GM18505 (cell line): ENCODE data around the gene ARID5A.

Experiments used
- ATAC-seq: cut with Tn5 transposase; IDR thresholded peaks from one replicate; pipeline ENCODE4 v1.9.1; 2021; ENCODE audit not compliant: unreplicated experiment
- POLR2A ChIP-seq: IDR thresholded peaks from 4 replicates; pipeline ENCODE4 v1.6.1; 2011; ENCODE audit warnings: borderline replicate concordance; ENCODE audit not compliant: insufficient read depth, insufficient read length; ENCODE audit errors: extremely low read depth

Gene ARID5A

DNA sequence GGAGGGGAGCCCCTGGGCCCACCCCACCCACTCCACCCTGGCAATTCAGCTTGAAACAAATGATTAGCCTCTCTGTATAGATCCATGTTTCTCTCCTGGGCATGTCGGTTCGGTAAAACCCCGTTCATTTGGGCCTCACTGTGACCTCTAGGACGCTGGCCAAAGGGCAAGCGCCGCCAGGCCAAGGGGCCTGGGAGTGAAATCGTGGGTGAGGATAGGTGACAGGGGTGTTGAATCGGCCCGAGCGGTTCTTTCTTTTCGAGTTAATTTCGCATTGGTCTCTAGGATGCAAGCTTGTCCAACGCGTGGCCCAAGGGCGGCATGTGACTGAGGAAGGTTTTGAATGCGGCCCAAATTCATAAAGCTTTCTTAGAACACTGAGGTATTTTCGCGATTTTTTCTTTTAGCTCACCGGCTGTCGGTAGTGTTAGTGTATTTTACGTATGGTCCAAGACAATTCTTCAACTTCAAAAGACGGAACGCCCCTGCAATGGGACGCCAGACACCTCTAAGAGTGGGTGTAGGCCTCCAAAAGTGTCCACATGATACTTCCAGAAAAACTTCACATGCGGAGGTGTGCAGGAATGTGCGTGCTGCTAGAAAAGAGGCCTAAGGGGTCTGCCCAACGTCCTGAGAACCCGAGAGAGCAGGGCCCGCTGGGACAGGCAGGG lies 9.8 kb upstream of the ARID5A start:
- no peak for TF ChIP-seq POLR2A
- no peak for ATAC-seq

DNA sequence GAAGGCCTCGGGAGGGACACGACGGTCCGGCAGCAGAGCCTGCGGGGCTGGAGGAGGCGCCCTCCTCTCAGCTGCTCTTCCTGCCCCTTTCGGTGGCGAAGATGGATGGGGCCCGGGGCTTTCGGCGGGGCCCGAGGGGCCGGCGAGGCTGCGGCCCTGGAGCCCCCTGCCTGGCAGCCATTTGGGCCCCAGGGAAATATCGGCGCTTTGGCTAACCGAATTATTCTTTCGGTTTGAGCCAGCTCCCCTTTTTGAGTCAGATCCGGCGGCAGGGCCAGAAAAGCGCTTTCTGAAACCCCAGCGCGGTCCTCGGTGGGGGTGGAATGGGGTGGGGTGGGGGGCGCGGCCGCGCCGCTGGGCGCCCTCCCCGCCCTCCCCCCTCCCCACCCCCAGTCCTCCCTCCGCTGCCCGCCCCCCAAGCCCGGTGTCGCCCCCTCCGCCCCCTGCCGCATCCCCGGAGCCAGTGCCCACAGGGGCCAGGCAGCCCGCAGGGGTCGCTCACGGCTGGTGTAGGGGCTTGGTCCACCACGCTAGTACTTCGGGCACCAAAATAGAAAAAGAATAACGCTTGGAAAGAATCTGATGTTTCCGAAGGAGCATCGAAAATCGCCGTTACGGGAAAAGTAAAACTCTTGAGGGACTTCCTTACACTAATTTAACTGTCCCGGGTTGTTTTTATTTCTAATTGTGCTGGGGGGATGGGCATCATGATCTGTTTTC lies 9.1 kb upstream of the ARID5A start:
- TF ChIP-seq POLR2A: peak; percentile 66
- ATAC-seq: no peak

DNA sequence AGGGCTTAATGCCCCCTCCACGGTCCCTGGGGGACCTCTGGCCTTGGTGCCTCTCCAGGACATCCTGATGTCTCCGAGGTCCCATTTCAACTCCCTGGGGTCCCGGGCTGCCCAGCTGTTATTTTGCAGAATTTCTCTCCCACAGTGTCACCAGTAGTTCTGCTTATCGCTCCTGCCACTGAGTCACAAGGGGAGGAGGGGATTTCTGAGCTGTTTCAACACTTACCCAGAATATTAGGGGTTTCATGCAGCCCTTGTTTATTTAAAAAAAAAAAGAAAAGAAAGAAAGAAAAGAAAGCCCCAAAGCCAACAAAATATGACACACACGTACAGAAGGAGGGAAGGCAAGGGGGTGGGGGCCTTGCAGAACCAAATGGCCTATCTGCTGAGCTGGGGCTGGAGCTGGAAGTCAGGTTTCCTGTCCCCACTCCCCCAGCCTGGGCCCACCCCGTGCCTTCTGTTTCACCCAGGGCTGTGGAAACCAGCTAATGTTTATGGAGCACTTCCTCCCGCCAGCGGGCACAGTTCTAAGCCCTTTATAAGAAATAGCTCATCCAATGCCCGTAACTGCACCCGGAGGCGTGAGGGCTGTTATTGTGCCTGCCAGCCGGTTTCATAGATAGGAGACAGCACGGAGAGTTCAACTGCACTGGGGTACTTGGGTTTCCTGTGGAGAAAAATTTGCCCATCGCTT lies 8.4 kb upstream of the ARID5A start:
- TF ChIP-seq POLR2A: no peak
- ATAC-seq: no peak

DNA sequence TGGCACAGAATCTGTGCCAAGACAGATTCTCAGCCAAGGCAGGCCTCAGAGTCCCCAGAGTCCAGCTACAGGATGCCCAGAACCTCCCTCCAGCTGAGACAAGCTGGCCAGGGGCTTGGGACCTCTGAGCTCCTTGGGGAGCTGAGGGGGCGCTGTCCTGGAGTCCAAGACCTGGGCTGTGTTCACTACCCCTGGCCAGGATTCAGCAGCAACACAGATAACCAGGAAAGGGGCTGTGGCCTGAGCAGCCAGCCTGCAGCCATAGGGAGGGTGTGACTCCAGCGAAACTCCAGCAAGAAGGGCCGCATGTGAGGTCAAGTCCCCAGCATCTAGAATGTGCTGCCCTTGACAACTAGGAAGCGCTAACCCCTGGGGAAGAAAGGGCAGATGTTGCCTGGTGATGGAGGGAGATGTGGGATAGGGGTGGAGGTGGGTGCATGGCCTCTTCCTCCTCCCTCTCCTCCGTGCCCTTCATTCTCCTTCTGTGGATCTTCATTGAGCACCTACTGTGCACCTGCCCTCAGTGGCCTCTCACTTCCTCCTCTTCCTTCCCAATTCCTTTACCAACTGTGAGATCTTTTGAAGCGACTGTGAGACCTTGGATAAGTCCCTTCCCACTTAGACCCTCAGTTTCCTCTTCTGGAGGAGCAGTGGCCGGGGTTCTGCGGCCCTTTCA lies 7.7 kb upstream of the ARID5A start:
- ATAC-seq: no peak
- TF ChIP-seq POLR2A: no peak

DNA sequence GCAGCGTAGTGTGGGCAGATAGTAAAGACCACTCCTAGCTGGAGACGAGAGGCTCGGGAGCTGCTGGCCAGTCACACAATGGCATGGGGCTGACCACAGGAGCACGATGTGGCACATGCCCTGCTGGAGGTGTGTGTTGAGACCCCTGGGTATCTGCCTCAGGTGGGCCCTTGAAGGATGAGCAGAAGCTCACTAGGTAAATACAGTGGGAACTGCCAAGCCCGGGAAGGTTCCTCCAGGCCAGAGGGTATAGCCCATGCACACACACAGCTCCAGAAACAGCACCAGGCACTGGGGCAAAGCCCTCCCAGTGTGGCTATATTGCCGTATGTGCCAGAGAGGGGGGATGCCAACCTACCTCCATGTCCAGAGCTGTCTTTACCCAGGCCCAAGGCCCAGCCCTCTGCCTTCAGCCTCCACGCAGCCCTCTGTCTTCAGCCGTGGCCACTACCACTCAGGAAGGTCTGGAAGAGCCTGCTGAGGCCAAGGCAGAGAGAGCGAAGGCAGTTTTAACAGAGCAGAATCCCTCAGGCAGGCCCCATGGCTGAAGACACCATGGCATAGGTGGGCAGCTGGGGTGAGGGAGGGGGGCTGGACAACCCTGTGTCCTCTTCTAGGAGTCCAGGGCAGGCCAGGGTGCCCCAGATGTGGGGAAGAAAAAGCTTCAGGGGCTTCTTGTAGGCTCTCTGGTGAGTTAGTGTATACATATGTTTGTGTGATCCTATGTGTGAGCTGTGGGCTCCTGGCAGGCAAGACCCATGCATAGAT lies 7.0 kb upstream of the ARID5A start:
- no peak for ATAC-seq
- TF ChIP-seq POLR2A: no peak

DNA sequence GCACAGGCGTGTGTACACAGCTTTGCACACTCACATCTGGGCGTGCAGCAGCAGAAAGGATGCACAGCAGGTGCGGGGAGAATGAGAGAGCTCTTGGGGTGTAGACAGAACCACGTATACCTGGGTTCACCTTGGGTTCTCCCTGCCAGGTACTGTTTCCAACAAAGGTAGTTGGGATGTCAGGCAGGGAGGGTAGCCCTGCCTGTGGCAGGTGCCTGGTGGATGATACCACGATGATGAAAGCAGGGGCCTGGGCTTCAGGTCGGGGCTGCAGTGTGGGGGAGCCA lies 6.5 kb upstream of the ARID5A start:
- no peak for ATAC-seq
- TF ChIP-seq POLR2A: no peak

DNA sequence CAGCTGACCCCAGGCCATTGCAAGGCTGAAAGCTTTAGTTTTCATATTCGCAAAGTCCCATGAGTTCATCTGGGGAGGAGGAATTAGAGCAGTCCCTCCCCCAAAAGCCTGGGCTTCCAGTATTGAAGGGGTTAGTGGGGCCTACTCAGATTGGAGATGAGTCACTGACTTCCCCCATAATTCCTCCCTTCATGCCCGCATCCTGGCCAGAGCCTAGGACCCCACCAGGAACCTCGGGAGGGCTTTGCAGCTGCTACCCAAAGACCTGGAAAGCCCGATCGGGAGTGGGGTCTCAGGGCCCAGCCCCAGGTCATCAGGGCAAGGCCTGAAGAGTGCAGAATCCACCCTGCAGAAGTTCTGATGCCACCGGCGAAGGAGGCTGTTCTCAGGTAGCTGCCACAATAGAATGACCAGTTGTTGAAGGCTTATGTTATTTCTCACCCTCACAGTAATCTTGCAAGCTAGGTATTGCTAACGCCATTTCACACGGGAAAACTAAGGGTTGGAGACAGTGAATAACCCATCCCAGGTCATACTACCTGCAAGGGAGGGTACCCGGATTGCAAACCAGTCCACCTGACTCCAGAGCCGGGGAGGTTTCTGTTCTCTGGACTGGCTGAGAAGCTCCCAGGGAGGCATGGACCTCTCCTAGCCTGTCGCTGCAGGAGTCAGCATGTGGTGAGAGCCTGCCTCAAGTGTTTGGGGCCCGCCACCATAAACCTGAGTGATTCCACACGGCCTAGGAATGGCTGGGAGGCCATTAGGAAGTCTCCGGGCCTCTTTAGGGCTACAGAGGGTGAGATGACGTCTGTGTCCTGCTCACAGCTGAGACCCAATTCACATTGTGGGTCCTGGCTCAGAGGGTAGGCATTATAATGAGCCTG lies 5.8 kb upstream of the ARID5A start:
- ATAC-seq: no peak

DNA sequence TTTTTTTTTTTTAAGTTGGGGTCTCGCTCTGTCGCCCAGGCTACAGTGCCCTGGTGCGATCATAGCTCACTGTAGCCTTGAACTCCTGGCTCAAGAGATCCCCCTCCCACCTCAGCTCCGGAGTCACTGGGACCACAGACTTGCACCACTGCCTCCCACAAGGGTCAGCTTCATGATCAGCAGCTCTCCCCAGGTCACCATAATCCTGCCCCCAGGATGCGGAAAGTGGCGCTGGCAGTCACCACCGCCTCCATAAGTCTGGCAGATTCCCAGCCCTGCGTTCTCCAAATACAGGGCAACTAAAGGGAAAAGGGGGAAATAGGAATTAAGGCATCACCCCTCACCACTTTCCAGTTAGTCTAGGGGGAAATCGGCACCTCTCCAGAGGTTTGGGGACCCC lies 5.2 kb upstream of the ARID5A start:
- TF ChIP-seq POLR2A: no peak
- no peak for ATAC-seq

More for the DNA sequence above, 5.8 kb upstream of the ARID5A start:
- no peak for TF ChIP-seq POLR2A

DNA sequence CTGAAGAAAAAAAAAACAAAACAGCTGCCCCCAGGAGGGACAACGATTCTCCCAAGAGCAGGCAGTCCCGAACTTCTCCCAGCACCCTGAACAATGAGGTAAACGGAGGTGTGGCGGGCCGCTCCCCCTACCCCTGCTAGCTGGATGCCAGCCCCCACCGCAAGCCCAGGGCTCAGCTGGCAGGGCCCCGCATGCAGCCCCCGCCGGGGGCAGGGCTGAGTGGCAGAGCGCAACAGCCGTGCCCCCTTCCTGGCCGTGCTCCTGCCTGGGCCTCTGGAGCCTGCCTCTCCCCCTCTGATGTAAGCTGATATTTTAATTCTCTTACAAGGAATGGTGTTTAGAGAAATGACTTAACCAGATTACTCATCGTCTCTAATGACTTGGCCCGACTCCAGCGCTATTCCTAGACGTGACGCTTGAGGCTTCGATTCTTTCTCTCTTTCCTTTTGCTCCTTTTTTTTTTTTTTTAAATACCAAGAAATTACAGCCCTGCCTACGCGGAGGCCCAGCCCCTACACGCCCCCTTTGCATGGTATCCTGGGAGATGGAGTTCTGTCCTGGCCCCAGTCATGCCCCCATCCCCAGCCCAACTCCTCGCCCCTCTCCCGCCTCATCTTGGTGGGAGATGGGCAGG lies 4.6 kb upstream of the ARID5A start:
- no peak for ATAC-seq
- peak; percentile 30 for TF ChIP-seq POLR2A

DNA sequence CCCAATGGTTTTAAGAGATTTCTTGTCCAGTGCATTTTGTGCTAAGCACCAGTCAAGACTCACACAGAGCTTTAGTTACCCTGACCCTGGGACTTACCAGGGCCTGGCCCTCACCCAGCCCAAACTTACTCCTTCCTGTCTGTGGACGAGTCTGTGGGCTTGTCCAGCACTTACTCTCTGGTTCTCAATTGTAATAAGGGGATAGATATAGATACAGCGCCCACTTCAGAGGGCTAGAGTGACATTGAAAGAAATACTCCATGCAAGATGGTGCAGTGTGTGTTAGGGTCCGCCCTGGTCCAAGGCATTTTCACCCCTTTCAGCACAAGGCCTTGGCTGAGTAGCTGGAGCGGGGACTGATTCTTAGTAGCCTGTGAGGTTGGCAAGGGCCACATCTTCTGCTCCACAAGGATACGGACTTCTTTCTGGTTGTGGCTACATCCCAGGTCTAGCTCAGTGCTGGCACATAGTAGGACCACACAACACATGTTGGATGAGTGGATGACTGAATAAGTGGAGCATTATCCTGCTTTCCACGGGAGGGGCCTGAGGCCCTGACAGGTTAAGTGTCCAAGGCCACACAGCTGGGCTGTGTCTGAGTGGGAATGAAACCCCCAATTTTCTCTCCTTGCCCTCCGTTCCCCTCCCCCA lies 3.8 kb upstream of the ARID5A start:
- TF ChIP-seq POLR2A: no peak
- ATAC-seq: no peak
